Measurements from ENCODE around the gene CTRB2. TPM values are rescaled to one million over a fixed set of nuclear protein-coding genes. Genes with fewer than 3 reads are reported as not detected.
"Not testable (repeated sequence)": the region's sequence is repeated elsewhere in the genome, so short reads cannot be mapped to it uniquely, and the experiment has no call there.

Gene CTRB2
- total RNA-seq, 1 experiment from 2014 or later: not detected

- DNase-seq (ENCODE audit: low spot score): not testable (repeated sequence)
These were observed 35.6 kb upstream of the CTRB2 start for GRCh38 chr16:75242436-75243078.

- no peak for DNase-seq (ENCODE audit: low spot score)
These were observed 35.0 kb upstream of the CTRB2 start for GRCh38 chr16:75241955-75242354.

GRCh38 chr16:75241412-75241811 lies 34.5 kb upstream of the CTRB2 start:
- DNase-seq (ENCODE audit: low spot score): no peak

GRCh38 chr16:75240633-75241032 lies 33.7 kb upstream of the CTRB2 start:
- DNase-seq (ENCODE audit: low spot score): not testable (repeated sequence)

GRCh38 chr16:75239542-75240122 lies 32.7 kb upstream of the CTRB2 start:
- no peak for DNase-seq (ENCODE audit: low spot score)

- no peak for DNase-seq (ENCODE audit: low spot score)
These were observed 32.0 kb upstream of the CTRB2 start for GRCh38 chr16:75238853-75239541.

- DNase-seq (ENCODE audit: low spot score): no peak
These were observed 31.3 kb upstream of the CTRB2 start for GRCh38 chr16:75238132-75238852.

GRCh38 chr16:75237398-75238131 lies 30.6 kb upstream of the CTRB2 start:
- DNase-seq (ENCODE audit: low spot score): no peak

GRCh38 chr16:75236736-75237397 lies 29.9 kb upstream of the CTRB2 start:
- no peak for DNase-seq (ENCODE audit: low spot score)

GRCh38 chr16:75236232-75236631 lies 29.3 kb upstream of the CTRB2 start:
- DNase-seq (ENCODE audit: low spot score): no peak

- no peak for DNase-seq (ENCODE audit: low spot score)
These were observed 28.8 kb upstream of the CTRB2 start for GRCh38 chr16:75235721-75236193.

- no peak for DNase-seq (ENCODE audit: low spot score)
These were observed 28.1 kb upstream of the CTRB2 start for GRCh38 chr16:75234856-75235696.

GRCh38 chr16:75233611-75233938 lies 26.6 kb upstream of the CTRB2 start:
- no peak for DNase-seq (ENCODE audit: low spot score)

GRCh38 chr16:75231570-75231969 lies 24.6 kb upstream of the CTRB2 start:
- no peak for DNase-seq (ENCODE audit: low spot score)

GRCh38 chr16:75230471-75231110 lies 23.6 kb upstream of the CTRB2 start:
- no peak for DNase-seq (ENCODE audit: low spot score)

GRCh38 chr16:75229172-75230031 lies 22.4 kb upstream of the CTRB2 start:
- no peak for DNase-seq (ENCODE audit: low spot score)

- no peak for DNase-seq (ENCODE audit: low spot score)
These were observed 21.4 kb upstream of the CTRB2 start for GRCh38 chr16:75228143-75228976.

Measured in HT-29 (cell line).